ENCODE results near the gene ADAMTS12. TPM values are rescaled to one million over a fixed set of nuclear protein-coding genes. Genes with fewer than 3 reads are reported as not detected.

Gene ADAMTS12
- total and polyA plus RNA-seq, 5 donors from 2014 or later, result not detected

DNA sequence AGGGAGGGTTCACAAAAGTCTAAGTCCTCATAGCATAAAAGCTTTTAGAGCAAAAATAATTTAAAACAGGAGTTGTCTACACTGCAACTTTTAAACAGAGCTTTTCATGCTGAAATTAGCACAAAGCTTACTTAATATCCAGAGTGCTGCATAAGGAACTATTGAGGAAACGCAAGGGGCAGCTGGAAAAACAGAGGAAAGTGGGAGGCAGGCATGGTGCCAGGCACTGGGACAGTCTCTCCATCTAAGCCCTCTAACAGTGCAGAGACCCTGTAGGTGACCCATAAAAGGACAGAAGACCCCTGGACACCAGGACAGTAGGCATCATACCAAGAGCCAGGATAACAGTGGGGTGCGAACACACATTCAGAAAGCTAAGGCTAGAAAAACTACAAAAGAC is 49.3 kb downstream of the ADAMTS12 start:
- Mint-ChIP-seq H3K27ac (no peak overlapping the region), H3K27me3 (peaks cover 7% of the 10 kb centered on the region), H3K4me3 (no peak overlapping the region), H3K4me1 (peaks cover 0 to 7% (median 2%) of the 10 kb centered on the region in 4 donors), H3K36me3 (no peaks in the 10 kb centered on the region), H3K9me3 (peaks cover 0 to 7% (median 1%) of the 10 kb centered on the region in 7 donors)
- Histone ChIP-seq H3K36me3 (ENCODE audit: control insufficient read depth, insufficient read depth, low read length) (no peaks in the 10 kb centered on the region), H3K9me3 (ENCODE audit: control insufficient read depth in 2 of 2, low read length in 2 of 2) (no peaks in the 10 kb centered on the region), H3K4me3 (ENCODE audit: low read depth, low read length) (no peak overlapping the region), H3K4me1 (ENCODE audit: control insufficient read depth, insufficient read depth, low read length, poor library complexity, severe bottlenecking) (peaks cover 4% of the 10 kb centered on the region), H3K27me3 (ENCODE audit: control insufficient read depth, insufficient read depth, low read length) (no peaks in the 10 kb centered on the region), H3K27ac (ENCODE audit: insufficient read depth, low read length, poor library complexity, severe bottlenecking) (no peak overlapping the region)
- DNase-seq (no peak), ATAC-seq (ENCODE audit: low read depth in 2 of 2) (no peak)

- ATAC-seq (ENCODE audit: low read depth in 2 of 2) (no peak), DNase-seq (no peak)
- H3K4me3 Mint-ChIP-seq, result no peak overlapping the region
- Histone ChIP-seq H3K27me3 (ENCODE audit: control insufficient read depth, insufficient read depth, low read length) (no peaks in the 10 kb centered on the region), H3K9me3 (ENCODE audit: control insufficient read depth in 2 of 2, low read length in 2 of 2) (no peaks in the 10 kb centered on the region), H3K4me1 (ENCODE audit: control insufficient read depth, insufficient read depth, low read length, poor library complexity, severe bottlenecking) (peaks cover 4% of the 10 kb centered on the region), H3K27ac (ENCODE audit: insufficient read depth, low read length, poor library complexity, severe bottlenecking) (no peak overlapping the region), H3K4me3 (ENCODE audit: low read depth, low read length) (no peak overlapping the region), H3K36me3 (ENCODE audit: control insufficient read depth, insufficient read depth, low read length) (no peaks in the 10 kb centered on the region)
- H3K27me3 Mint-ChIP-seq, result peaks cover 7% of the 10 kb centered on the region
- no peaks in the 10 kb centered on the region for H3K36me3 Mint-ChIP-seq
- peaks cover 0 to 7% (median 2%) of the 10 kb centered on the region in 4 donors for H3K4me1 Mint-ChIP-seq
- peak overlapping the region in 1 of 3 donors; percentile 7 for H3K27ac Mint-ChIP-seq
- peaks cover 0 to 7% (median 1%) of the 10 kb centered on the region in 7 donors for H3K9me3 Mint-ChIP-seq
These were observed 49.9 kb downstream of the ADAMTS12 start for GRCh38 chr5:33841891-33842290.

DNA sequence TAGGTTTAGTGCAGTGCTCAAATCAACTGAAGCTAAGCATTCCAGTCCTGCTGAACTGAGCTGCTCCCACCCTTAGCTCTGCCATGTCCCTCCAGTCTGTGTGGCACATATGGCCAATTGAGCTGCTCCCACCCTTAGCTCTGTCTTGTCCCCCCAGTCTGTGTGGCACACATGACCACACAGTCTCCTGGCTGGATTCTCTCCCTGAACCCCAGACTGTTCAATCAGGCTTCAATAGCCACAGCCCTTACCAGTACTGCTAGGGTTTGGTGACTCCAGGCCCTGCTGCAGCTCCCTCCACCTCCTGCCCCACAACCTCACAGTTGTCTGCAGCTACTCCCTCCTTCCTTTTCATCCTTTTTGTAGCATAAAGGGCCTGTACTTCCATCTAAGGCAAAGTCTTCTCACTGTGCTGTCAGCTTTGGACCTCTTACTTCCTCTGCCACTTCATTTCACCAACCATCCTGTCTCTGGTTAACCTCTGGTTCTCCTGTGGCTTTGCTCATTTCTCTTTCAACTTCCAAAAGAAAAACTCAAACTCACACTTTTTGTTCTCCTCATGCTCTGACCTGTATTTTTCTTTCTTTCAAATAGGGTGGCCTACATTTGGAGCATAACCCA is 50.8 kb downstream of the ADAMTS12 start:
- Mint-ChIP-seq H3K4me3 (no peak overlapping the region), H3K9me3 (peaks cover 0 to 7% (median 1%) of the 10 kb centered on the region in 7 donors), H3K4me1 (peaks cover 0 to 7% (median 2%) of the 10 kb centered on the region in 4 donors), H3K27ac (no peak overlapping the region), H3K27me3 (peaks cover 7% of the 10 kb centered on the region), H3K36me3 (no peaks in the 10 kb centered on the region)
- Histone ChIP-seq H3K27ac (ENCODE audit: insufficient read depth, low read length, poor library complexity, severe bottlenecking) (no peak overlapping the region), H3K4me1 (ENCODE audit: control insufficient read depth, insufficient read depth, low read length, poor library complexity, severe bottlenecking) (peaks cover 4% of the 10 kb centered on the region), H3K4me3 (ENCODE audit: low read depth, low read length) (no peak overlapping the region), H3K9me3 (ENCODE audit: control insufficient read depth in 2 of 2, low read length in 2 of 2) (no peaks in the 10 kb centered on the region), H3K36me3 (ENCODE audit: control insufficient read depth, insufficient read depth, low read length) (no peaks in the 10 kb centered on the region), H3K27me3 (ENCODE audit: control insufficient read depth, insufficient read depth, low read length) (no peaks in the 10 kb centered on the region)
- no peak for ATAC-seq (ENCODE audit: low read depth in 2 of 2)
- peak in 1 of 3 donors; percentile 28 for DNase-seq

- Mint-ChIP-seq H3K4me3 (no peak overlapping the region), H3K36me3 (no peaks in the 10 kb centered on the region), H3K4me1 (peaks cover 0 to 7% (median 2%) of the 10 kb centered on the region in 4 donors), H3K9me3 (peaks cover 0 to 2% (median 0%) of the 10 kb centered on the region in 7 donors), H3K27me3 (peaks cover 4% of the 10 kb centered on the region), H3K27ac (no peak overlapping the region)
- Histone ChIP-seq H3K4me1 (ENCODE audit: control insufficient read depth, insufficient read depth, low read length, poor library complexity, severe bottlenecking) (peaks cover 4% of the 10 kb centered on the region), H3K27me3 (ENCODE audit: control insufficient read depth, insufficient read depth, low read length) (peaks cover 3% of the 10 kb centered on the region), H3K4me3 (ENCODE audit: low read depth, low read length) (no peak overlapping the region), H3K36me3 (ENCODE audit: control insufficient read depth, insufficient read depth, low read length) (no peaks in the 10 kb centered on the region), H3K9me3 (ENCODE audit: control insufficient read depth in 2 of 2, low read length in 2 of 2) (no peaks in the 10 kb centered on the region), H3K27ac (ENCODE audit: insufficient read depth, low read length, poor library complexity, severe bottlenecking) (no peak overlapping the region)
- DNase-seq (no peak), ATAC-seq (ENCODE audit: low read depth in 2 of 2) (no peak)
These were observed 54.5 kb downstream of the ADAMTS12 start for GRCh38 chr5:33837301-33837700.

- ATAC-seq (ENCODE audit: low read depth in 2 of 2) (no peak), DNase-seq (no peak)
- Histone ChIP-seq H3K9me3 (ENCODE audit: control insufficient read depth in 2 of 2, low read length in 2 of 2) (no peaks in the 10 kb centered on the region), H3K4me1 (ENCODE audit: control insufficient read depth, insufficient read depth, low read length, poor library complexity, severe bottlenecking) (no peaks in the 10 kb centered on the region), H3K36me3 (ENCODE audit: control insufficient read depth, insufficient read depth, low read length) (no peaks in the 10 kb centered on the region), H3K4me3 (ENCODE audit: low read depth, low read length) (no peak overlapping the region), H3K27ac (ENCODE audit: insufficient read depth, low read length, poor library complexity, severe bottlenecking) (no peak overlapping the region), H3K27me3 (ENCODE audit: control insufficient read depth, insufficient read depth, low read length) (peaks cover 3% of the 10 kb centered on the region)
- H3K27ac Mint-ChIP-seq, result no peak overlapping the region
- H3K27me3 Mint-ChIP-seq, result peaks cover 9% of the 10 kb centered on the region
- H3K4me1 Mint-ChIP-seq, result no peaks in the 10 kb centered on the region
- H3K9me3 Mint-ChIP-seq, result peaks cover 0 to 4% (median 0%) of the 10 kb centered on the region in 7 donors
- no peak overlapping the region for H3K4me3 Mint-ChIP-seq
- H3K36me3 Mint-ChIP-seq, result peaks cover 4% of the 10 kb centered on the region
These were observed 57.5 kb downstream of the ADAMTS12 start for GRCh38 chr5:33834334-33834733.

DNA sequence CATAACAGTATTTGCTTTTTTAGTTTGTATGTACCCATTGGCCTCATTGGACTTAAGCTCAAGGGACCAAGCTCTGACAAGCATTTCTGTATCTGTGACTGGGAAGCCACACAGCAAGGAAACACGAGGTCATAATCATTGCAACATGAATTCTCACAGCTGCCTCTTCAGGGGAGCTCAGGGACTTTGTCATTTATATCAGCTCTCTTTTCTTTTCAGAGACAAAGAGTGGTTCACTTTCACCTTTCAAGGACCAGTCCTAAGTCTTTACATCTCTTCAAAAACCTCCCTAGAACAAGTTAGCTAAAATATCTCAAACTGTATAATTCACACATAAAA is 58.6 kb downstream of the ADAMTS12 start:
- peaks cover 4% of the 10 kb centered on the region for H3K36me3 Mint-ChIP-seq
- H3K27me3 Mint-ChIP-seq, result peaks cover 5% of the 10 kb centered on the region
- Histone ChIP-seq H3K27me3 (ENCODE audit: control insufficient read depth, insufficient read depth, low read length) (peaks cover 3% of the 10 kb centered on the region), H3K4me1 (ENCODE audit: control insufficient read depth, insufficient read depth, low read length, poor library complexity, severe bottlenecking) (no peaks in the 10 kb centered on the region), H3K27ac (ENCODE audit: insufficient read depth, low read length, poor library complexity, severe bottlenecking) (no peak overlapping the region), H3K4me3 (ENCODE audit: low read depth, low read length) (no peak overlapping the region), H3K9me3 (ENCODE audit: control insufficient read depth in 2 of 2, low read length in 2 of 2) (no peaks in the 10 kb centered on the region), H3K36me3 (ENCODE audit: control insufficient read depth, insufficient read depth, low read length) (no peaks in the 10 kb centered on the region)
- no peak for ATAC-seq (ENCODE audit: low read depth in 2 of 2)
- H3K4me1 Mint-ChIP-seq, result no peaks in the 10 kb centered on the region
- H3K9me3 Mint-ChIP-seq, result peaks cover 0 to 2% (median 0%) of the 10 kb centered on the region in 7 donors
- no peak overlapping the region for H3K27ac Mint-ChIP-seq
- DNase-seq, result no peak
- H3K4me3 Mint-ChIP-seq, result no peak overlapping the region

DNA sequence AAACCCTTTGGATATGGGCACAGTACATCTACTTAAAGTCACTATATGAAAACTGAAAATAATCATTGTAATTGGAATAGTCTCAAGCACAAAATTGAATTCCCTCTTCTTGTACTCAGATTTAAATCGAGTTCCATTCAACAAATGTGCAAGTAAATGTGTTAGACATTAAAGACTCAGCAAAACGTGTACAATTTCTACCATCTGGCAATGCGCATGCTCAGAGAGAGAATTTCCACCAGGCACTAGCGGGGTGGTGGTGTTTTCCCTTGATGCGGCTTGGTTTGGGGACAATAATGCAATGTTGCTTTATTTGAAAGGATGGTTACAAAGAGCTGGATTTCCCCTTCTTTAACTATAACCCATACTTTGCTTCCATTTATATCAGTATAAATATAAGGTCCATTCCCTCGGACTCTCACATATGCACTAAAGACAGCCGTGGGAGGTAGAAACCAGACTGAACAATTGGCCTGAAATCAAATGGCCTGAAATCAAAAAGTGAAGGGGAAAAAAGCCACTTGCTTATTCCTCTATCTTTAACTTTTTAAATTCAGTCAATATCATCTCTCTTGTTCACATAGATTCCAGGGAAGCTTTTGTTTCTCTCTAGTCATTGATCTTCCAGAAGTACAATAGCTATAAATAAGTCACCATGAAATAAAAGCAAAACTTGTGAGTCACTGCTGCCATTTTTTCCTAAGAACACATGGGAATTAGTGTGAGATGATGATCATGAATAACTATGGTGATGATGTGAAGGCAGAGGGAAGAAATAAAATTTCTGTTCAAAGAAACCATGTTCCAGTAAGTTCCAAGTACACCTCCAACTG is 59.2 kb downstream of the ADAMTS12 start:
- Histone ChIP-seq H3K27ac (ENCODE audit: insufficient read depth, low read length, poor library complexity, severe bottlenecking) (no peak overlapping the region), H3K27me3 (ENCODE audit: control insufficient read depth, insufficient read depth, low read length) (peaks cover 3% of the 10 kb centered on the region), H3K9me3 (ENCODE audit: control insufficient read depth in 2 of 2, low read length in 2 of 2) (no peaks in the 10 kb centered on the region), H3K4me3 (ENCODE audit: low read depth, low read length) (no peak overlapping the region), H3K36me3 (ENCODE audit: control insufficient read depth, insufficient read depth, low read length) (no peaks in the 10 kb centered on the region), H3K4me1 (ENCODE audit: control insufficient read depth, insufficient read depth, low read length, poor library complexity, severe bottlenecking) (no peaks in the 10 kb centered on the region)
- no peak overlapping the region for H3K4me3 Mint-ChIP-seq
- no peak for ATAC-seq (ENCODE audit: low read depth in 2 of 2)
- DNase-seq, result no peak
- no peaks in the 10 kb centered on the region for H3K4me1 Mint-ChIP-seq
- H3K27ac Mint-ChIP-seq, result no peak overlapping the region
- H3K36me3 Mint-ChIP-seq, result peaks cover 4% of the 10 kb centered on the region
- H3K27me3 Mint-ChIP-seq, result peaks cover 5% of the 10 kb centered on the region
- peaks cover 0 to 2% (median 0%) of the 10 kb centered on the region in 7 donors for H3K9me3 Mint-ChIP-seq

Measured in CD4-positive, CD25-positive, alpha-beta regulatory T cell (primary cell).